ENCODE measurements around the gene FAM83C. TPM values are rescaled to one million over a fixed set of nuclear protein-coding genes. Genes with fewer than 3 reads are reported as not detected.
"Not testable (repeated sequence)": the region's sequence is repeated elsewhere in the genome, so short reads cannot be mapped to it uniquely, and the experiment has no call there.

The FAM83C gene
- polyA plus RNA-seq, 3 donors from 2014 or later = not detected

- no peaks in the 10 kb centered on the region for H3K36me3 Mint-ChIP-seq
- no peaks in the 10 kb centered on the region for H3K4me1 Mint-ChIP-seq
- H3K27ac Mint-ChIP-seq = no peak overlapping the region
- no peaks in the 10 kb centered on the region for H3K27me3 Mint-ChIP-seq (ENCODE audit: low read depth in 3 of 3)
- no peak overlapping the region for H3K4me3 Mint-ChIP-seq
- no peak for DNase-seq
- H3K9me3 Mint-ChIP-seq = no peaks in the 10 kb centered on the region
These were observed 34.5 kb upstream of the FAM83C start for GRCh38 chr20:35326740-35327073.

- Mint-ChIP-seq H3K27me3 (ENCODE audit: low read depth in 3 of 3) (no peaks in the 10 kb centered on the region), H3K4me3 (no peak overlapping the region), H3K36me3 (no peaks in the 10 kb centered on the region), H3K9me3 (no peaks in the 10 kb centered on the region), H3K27ac (no peak overlapping the region), H3K4me1 (no peaks in the 10 kb centered on the region)
- DNase-seq = no peak
These were observed 34.0 kb upstream of the FAM83C start for GRCh38 chr20:35326021-35326739.

GRCh38 chr20:35325401-35325800 lies 33.2 kb upstream of the FAM83C start:
- Mint-ChIP-seq H3K4me1 (no peaks in the 10 kb centered on the region), H3K27ac (no peak overlapping the region), H3K9me3 (no peaks in the 10 kb centered on the region), H3K4me3 (no peak overlapping the region), H3K36me3 (peaks cover 0 to 4% (median 3%) of the 10 kb centered on the region in 3 donors), H3K27me3 (ENCODE audit: low read depth in 3 of 3) (no peaks in the 10 kb centered on the region)
- no peak for DNase-seq

DNA sequence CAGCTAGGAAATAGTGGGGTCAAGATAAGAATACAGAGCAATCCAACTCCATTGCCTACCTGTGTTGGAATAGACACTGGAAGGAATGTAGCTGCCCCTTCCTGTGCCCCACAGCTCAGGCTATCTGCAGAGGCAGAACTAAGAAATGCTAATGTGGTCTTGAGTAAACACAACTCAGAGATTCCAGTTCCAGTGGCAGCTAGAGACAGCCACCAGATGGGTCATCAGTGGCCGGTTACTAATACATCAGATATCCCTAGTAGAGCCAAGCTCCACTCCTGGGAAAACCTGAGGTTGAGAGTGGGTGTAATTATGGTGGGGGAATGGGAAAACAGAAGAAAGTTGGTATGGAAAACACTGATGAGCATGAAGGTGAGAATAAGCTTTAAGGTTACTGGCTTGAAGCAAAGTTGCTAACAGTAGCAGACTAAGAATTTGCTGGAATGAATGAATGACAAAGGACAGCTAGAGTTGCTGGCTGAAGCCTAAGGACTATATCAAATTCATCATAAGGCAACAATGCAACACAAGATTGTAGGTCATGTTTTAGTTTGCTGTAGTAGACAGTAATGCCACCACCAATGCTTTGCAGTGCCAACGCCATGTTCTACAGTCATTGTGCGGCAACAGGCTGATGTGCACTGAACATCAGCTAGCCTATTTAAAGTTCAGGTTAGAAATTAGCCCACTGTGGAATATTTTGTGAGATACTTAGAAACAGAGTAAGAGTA lies 28.3 kb upstream of the FAM83C start:
- no peak for DNase-seq
- Mint-ChIP-seq H3K4me1 (peaks cover 10 to 12% of the 10 kb centered on the region in 2 donors), H3K36me3 (peaks cover 0 to 4% (median 3%) of the 10 kb centered on the region in 3 donors), H3K9me3 (no peaks in the 10 kb centered on the region), H3K27ac (no peak overlapping the region), H3K27me3 (ENCODE audit: low read depth in 3 of 3) (no peaks in the 10 kb centered on the region), H3K4me3 (no peak overlapping the region)

DNA sequence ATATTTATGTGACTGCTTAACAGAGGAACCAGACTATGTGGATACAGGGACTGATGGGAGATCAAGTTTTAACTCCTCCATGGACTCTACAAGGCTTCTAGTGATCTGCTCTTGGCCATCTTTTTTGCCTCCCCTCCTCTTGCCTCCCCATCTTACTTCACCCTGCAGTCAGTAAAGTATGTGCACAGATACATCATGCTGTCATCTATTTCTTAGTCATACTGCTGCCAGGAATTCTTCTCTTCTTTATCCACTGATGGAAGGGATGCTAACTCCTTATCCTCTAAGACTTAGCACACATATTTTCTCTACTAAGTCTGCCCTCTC lies 27.6 kb upstream of the FAM83C start:
- Mint-ChIP-seq H3K4me1 (peaks cover 17 to 19% of the 10 kb centered on the region in 2 donors), H3K27me3 (ENCODE audit: low read depth in 3 of 3) (no peaks in the 10 kb centered on the region), H3K9me3 (no peaks in the 10 kb centered on the region), H3K4me3 (no peak overlapping the region), H3K27ac (no peak overlapping the region), H3K36me3 (peaks cover 0 to 4% (median 3%) of the 10 kb centered on the region in 3 donors)
- DNase-seq = no peak

GRCh38 chr20:35319192-35319870 lies 27.1 kb upstream of the FAM83C start:
- Mint-ChIP-seq H3K4me3 (no peak overlapping the region), H3K9me3 (no peaks in the 10 kb centered on the region), H3K27me3 (ENCODE audit: low read depth in 3 of 3) (no peaks in the 10 kb centered on the region), H3K36me3 (peaks cover 0 to 6% (median 3%) of the 10 kb centered on the region in 3 donors), H3K4me1 (peaks cover 22 to 24% of the 10 kb centered on the region in 2 donors), H3K27ac (no peak overlapping the region)
- DNase-seq = no peak

DNA sequence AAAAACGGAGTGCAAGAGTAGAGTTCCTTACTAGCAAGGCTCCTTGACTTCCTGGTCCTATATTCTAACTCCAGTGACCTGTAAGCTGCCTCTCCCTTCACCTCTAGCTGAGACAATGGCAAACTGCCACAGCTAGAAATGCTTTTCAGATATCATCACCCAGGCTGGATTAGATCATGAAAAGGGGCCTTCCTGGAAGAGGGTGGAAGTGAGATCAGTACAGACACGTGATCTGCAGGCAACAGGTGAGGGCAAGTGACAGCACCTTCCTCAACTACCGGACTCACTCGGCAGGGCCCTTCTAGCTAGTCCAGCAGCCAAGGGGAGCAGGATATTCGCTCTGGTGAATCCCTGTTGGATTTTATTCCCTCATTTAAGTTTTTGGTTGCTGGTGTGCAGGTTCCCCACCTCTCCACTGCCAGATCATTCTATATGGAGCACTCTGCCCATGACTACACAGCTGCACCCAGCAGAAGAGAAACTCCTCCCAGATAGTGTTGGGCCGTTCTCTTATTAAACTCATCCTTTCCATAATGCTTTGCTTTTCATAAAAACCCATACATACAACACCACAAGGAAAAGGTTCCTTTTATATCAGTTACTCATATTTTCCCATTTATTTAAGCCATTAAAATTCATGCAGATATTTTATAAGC lies 26.4 kb upstream of the FAM83C start:
- no peak overlapping the region for H3K4me3 Mint-ChIP-seq
- H3K27me3 Mint-ChIP-seq (ENCODE audit: low read depth in 3 of 3) = no peaks in the 10 kb centered on the region
- H3K27ac Mint-ChIP-seq = no peak overlapping the region
- H3K4me1 Mint-ChIP-seq = peaks cover 24% of the 10 kb centered on the region in 2 donors
- DNase-seq = no peak
- H3K36me3 Mint-ChIP-seq = peaks cover 0 to 8% (median 3%) of the 10 kb centered on the region in 3 donors
- no peaks in the 10 kb centered on the region for H3K9me3 Mint-ChIP-seq

DNA sequence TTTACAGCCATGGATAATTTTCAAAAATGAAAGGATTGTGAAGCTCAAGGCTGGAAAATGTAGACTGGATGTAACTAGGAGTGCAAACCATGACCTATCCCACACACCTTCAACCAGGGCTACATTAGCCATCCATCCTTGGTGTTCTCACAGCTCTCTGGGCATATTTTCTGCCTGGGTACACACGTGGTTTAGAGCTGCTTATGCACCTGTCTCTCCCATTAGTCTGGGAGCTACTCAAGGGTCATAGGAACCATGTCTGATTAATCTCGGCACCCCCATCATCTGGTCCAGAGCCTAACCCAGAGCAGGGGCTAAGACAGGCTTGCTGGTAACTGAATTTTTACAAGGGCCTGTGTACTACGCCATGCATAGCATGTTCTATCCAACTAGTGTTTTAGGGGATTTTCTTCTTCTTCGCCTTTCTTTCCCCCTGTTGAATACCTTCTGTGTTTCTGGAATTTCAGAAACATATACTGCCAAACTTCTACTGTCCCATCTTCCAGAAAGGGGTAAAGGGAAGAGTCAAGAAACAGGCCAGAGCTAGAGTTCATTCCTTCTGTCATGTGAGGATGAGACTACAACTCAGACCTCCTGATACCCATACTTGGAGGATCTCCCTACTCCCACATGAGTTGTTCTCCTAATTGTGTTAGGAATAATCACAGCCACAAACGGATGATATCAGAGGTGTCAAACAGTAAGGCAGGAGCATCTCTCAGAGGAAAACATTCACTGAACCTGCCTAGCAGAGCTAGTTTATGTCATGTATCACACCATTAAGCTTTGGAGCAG lies 25.4 kb upstream of the FAM83C start:
- H3K9me3 Mint-ChIP-seq = no peaks in the 10 kb centered on the region
- H3K4me1 Mint-ChIP-seq = peaks cover 24 to 27% of the 10 kb centered on the region in 2 donors
- DNase-seq = no peak
- no peaks in the 10 kb centered on the region for H3K27me3 Mint-ChIP-seq (ENCODE audit: low read depth in 3 of 3)
- H3K27ac Mint-ChIP-seq = peak overlapping the region in 1 of 6 donors; percentile 31
- no peak overlapping the region for H3K4me3 Mint-ChIP-seq
- peaks cover 3 to 10% (median 5%) of the 10 kb centered on the region in 3 donors for H3K36me3 Mint-ChIP-seq

- Mint-ChIP-seq H3K36me3 (peaks cover 4 to 16% (median 13%) of the 10 kb centered on the region in 3 donors), H3K27me3 (ENCODE audit: low read depth in 3 of 3) (peaks cover 0 to 1% (median 0%) of the 10 kb centered on the region in 3 donors), H3K4me1 (peaks cover 24 to 33% of the 10 kb centered on the region in 2 donors), H3K4me3 (peak overlapping the region in 2 of 5 donors; percentile 8 to 22), H3K27ac (peak overlapping the region in 5 of 6 donors; percentile 24 to 84 (median 58)), H3K9me3 (no peaks in the 10 kb centered on the region)
- no peak for DNase-seq
These were observed 23.9 kb upstream of the FAM83C start for GRCh38 chr20:35316086-35316485.

- not testable (repeated sequence) for H3K9me3 Mint-ChIP-seq; H3K27me3 Mint-ChIP-seq (ENCODE audit: low read depth in 3 of 3); DNase-seq
- peaks cover 24 to 33% of the 10 kb centered on the region in 2 donors for H3K4me1 Mint-ChIP-seq
- peaks cover 4 to 14% (median 10%) of the 10 kb centered on the region in 3 donors for H3K36me3 Mint-ChIP-seq
- peak overlapping the region; percentile 24 to 92 (median 78) for H3K27ac Mint-ChIP-seq
- peak overlapping the region in 2 of 5 donors; percentile 59 to 62 for H3K4me3 Mint-ChIP-seq
These were observed 23.4 kb upstream of the FAM83C start for GRCh38 chr20:35315632-35316020.

DNA sequence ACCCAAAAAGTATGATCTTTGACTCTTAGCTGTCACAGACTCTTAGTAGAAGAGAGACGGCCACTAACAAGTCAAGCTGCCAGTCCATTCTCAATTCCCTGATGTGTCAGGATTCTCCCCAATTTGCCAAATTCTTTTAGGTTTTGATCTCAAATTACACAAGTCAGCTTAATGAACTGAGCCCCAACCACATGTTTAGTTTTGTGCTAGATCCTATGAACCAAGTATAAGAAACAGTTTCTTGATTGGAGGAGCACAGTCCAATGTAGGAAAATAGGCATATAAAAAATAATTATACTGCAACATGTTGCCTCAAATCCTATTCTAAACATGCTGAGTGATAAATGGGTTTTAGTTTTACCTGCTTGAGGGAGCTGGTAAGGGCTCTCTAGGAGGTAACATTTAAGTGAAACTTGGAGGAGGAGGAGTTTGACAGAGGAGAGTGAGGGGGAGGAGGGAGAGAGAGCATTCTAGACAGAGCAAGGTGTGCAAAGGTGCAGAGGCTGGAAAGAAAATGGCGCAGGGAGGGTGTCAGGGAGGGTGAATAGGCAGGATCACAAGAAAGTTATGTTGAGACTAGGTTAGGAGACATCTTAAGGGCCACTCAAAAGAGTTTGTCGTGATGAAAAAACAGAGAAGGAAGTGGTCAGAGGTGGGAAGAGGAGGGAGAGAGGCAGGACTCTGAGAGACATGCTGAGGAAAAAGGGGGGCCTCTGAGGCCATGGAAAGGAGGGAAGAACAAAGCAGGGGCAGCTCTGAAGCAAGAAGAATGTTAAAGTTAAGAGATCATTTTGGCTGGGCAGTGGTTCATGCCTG lies 22.8 kb upstream of the FAM83C start:
- Mint-ChIP-seq H3K27me3 (ENCODE audit: low read depth in 3 of 3) (peaks cover 0 to 1% (median 0%) of the 10 kb centered on the region in 3 donors), H3K9me3 (no peaks in the 10 kb centered on the region), H3K36me3 (peaks cover 4 to 17% (median 10%) of the 10 kb centered on the region in 3 donors), H3K27ac (peak overlapping the region; percentile 55 to 92 (median 78)), H3K4me3 (peak overlapping the region; percentile 15 to 62 (median 59)), H3K4me1 (peaks cover 24 to 33% of the 10 kb centered on the region in 2 donors)
- peak in 2 of 3 donors; percentile 8 to 14 for DNase-seq

- no peak for DNase-seq
- H3K27me3 Mint-ChIP-seq (ENCODE audit: low read depth in 3 of 3) = peaks cover 0 to 1% (median 0%) of the 10 kb centered on the region in 3 donors
These were observed 20.1 kb upstream of the FAM83C start for GRCh38 chr20:35312318-35312717.

More at GRCh38 chr20:35312318-35312717, 20.1 kb upstream of the FAM83C start:
- Mint-ChIP-seq H3K36me3 (peaks cover 4 to 19% (median 10%) of the 10 kb centered on the region in 3 donors), H3K9me3 (no peaks in the 10 kb centered on the region), H3K4me3 (no peak overlapping the region), H3K4me1 (peaks cover 22 to 33% of the 10 kb centered on the region in 2 donors), H3K27ac (no peak overlapping the region)

Measured in immature natural killer cell (primary cell).